HG02610 (cell line): ENCODE measurements around the gene CHD9NB.

Source experiments
- ATAC-seq: cut with Tn5 transposase; IDR thresholded peaks from one replicate; pipeline ENCODE4 v1.9.1; 2021; ENCODE audit warnings: mild to moderate bottlenecking, moderate library complexity; ENCODE audit not compliant: unreplicated experiment

CHD9NB gene

GRCh38 chr16:53052519-53053501 is at the start of gene CHD9NB:
TSS of gene CHD9NB (minus strand) at chr16:53052897. CDS start at chr16:53044158, 8,739 bp downstream.
- peak; percentile 44 for ATAC-seq

- no peak for ATAC-seq
These were observed 48.2 kb upstream of the CHD9NB start for GRCh38 chr16:53100889-53101288.

- no peak for ATAC-seq
These were observed 47.5 kb upstream of the CHD9NB start for GRCh38 chr16:53100131-53100748.

GRCh38 chr16:53099318-53100130 is 46.8 kb upstream of the CHD9NB start:
- peak; percentile 58 for ATAC-seq

- peak; percentile 69 for ATAC-seq
These were observed 46.0 kb upstream of the CHD9NB start for GRCh38 chr16:53098526-53099317.

GRCh38 chr16:53097190-53097589 is 44.5 kb upstream of the CHD9NB start:
- ATAC-seq: no peak

GRCh38 chr16:53094013-53094630 is 41.4 kb upstream of the CHD9NB start:
- peak; percentile 44 for ATAC-seq

GRCh38 chr16:53093162-53093744 is 40.6 kb upstream of the CHD9NB start:
- no peak for ATAC-seq

GRCh38 chr16:53092284-53092683 is 39.6 kb upstream of the CHD9NB start:
- no peak for ATAC-seq

- ATAC-seq: peak; percentile 76
These were observed 38.9 kb upstream of the CHD9NB start for GRCh38 chr16:53091466-53092211.

- peak; percentile 34 for ATAC-seq
These were observed 38.1 kb upstream of the CHD9NB start for GRCh38 chr16:53090591-53091411.

GRCh38 chr16:53090286-53090590 is 37.5 kb upstream of the CHD9NB start:
- no peak for ATAC-seq

GRCh38 chr16:53089434-53090285 is 37.0 kb upstream of the CHD9NB start:
- no peak for ATAC-seq

- no peak for ATAC-seq
These were observed 34.4 kb upstream of the CHD9NB start for GRCh38 chr16:53087101-53087500.

- no peak for ATAC-seq
These were observed 33.3 kb upstream of the CHD9NB start for GRCh38 chr16:53085931-53086421.

GRCh38 chr16:53085369-53085843 is 32.7 kb upstream of the CHD9NB start:
- no peak for ATAC-seq
